Stimulated activated CD4-positive, alpha-beta T cell treated with anti-CD3 and anti-CD28 coated beads, Interleukin-15, amount 100 ng/mL, for 48 hours (primary cell): ENCODE data around the gene MYCL.
"Not testable (repeated sequence)": the region's sequence is repeated elsewhere in the genome, so short reads cannot be mapped to it uniquely, and the experiment has no call there.

ENCODE experiments used
- DNase-seq, 2 donors: peaks; one replicate each; pipeline ENCODE4 v3.0.0-alpha.2; 2020; ENCODE audit warnings: low read depth in 2 of 2

MYCL gene

DNA sequence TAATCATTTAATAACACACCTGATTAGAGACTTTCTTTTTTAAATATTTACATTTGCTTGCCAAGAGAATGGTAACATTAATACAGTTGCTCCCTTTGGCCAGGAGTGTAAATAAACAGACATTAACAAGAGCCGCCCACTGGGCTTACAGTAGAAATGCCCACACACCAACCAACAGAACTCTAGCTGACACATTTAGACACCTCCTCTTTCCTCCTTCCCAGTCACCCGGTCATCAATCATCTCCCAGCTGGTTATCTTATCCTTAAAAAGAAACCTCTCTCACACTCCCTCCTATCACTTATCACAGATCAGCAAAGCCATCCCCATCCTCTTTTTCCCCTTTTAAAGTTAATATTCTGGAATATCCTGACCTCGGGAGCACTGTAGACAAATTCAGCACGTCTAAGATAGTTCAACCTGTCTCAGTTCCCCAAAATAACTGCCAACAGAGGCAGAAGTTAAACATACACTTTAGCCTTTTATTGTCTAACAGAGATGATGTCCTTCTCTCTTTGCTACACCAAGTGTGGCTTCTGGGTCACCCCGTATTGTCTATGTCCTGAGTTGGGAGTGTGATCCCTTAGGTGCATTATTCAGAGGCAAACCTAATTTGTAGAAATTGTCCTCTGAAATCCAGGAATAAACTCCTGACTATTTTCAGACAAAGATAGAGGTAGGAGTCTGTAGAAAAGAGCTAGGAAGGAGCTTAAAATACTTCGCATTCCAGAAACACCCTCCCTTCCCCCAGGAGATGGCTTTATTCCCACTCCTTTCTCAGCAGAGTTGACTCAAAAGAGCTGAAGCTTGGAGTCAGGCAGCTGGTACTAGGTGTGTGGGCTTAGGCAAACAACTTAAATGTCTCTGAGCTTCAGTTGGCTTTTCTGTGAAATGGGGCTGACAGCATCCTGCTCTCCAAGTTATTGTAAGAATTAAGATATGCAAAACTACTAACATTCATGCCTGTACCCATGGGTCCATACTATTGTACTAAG lies 8.8 kb downstream of the MYCL start:
- DNase-seq, result no peak

DNA sequence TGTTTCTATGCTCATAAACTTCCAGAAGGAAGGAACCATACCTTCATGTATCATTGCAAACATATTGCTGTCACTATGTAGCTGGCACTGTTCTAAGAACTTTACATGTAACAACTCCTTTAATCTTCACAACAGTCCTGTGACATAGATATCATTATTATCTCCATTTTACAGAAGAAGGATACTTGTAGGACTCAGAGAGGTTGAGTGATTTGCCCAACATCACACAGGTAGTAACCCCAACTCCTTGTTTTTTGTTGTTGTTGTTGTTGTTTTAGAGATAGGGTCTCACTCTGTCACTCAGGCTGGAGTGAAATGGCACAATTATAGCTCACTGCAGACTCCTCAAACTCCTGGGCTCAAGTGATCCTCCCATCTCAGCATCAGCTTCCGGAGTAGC lies 10.8 kb downstream of the MYCL start:
- DNase-seq, result no peak

DNA sequence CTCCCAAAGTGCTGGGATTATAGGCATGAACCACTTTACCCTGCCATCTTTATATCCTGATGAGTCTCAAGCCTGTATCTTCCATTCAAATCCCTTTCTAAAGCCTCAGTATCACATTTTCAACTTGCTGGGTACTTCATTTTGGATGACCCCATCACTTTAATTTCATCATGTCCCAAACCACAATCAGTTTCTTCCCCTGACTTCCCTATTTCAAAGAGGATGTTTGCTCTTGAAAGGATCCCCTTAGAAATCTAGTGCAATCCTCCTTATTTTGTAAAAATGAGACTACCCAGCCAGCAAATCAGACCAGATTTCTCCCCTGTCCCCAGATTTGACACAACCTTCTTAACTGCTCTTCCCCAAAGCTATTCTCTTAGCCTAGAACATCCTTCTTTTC lies 11.4 kb downstream of the MYCL start:
- no peak for DNase-seq

DNA sequence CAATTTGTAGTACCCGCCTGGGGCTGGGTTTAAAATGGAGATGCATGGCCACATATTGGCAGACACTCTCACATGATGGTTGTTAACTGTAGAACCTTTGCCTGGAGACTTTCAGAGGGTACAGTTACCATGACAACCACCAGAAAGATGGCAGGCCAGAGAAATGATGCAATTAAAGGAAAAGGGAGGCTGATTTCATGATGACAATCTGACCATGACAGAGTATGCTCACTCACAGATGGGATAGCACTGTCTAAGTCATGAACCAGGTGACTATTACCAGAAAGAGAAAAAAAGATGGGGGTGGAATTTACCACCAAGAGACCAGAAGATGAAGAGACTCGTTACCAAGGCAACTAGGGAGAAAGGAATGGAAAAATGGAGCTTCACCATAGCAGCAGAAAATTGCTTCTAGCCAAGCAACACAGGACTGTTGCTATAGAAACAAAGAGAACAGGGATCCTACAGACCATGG lies 14.9 kb downstream of the MYCL start:
- DNase-seq, result no peak

DNA sequence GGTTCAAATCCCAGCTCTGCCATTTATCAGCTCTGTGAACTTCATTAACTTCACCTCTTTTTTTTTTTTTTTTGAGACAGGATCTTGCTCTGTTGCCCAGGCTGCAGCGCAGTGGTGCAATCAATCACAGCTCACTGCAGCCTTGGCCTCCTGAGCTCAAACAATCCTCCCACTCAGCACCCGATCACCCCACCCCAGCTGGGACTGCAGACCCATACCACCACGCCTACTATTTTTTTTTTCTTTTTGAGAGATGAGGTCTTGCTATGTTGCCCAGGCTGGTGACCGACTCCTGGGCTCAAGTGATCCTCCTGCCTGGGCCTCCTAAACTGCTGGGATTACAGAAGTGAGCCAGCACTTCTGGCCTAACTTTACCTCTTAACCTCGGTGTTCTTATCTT lies 16.2 kb downstream of the MYCL start:
- DNase-seq, result no peak

DNA sequence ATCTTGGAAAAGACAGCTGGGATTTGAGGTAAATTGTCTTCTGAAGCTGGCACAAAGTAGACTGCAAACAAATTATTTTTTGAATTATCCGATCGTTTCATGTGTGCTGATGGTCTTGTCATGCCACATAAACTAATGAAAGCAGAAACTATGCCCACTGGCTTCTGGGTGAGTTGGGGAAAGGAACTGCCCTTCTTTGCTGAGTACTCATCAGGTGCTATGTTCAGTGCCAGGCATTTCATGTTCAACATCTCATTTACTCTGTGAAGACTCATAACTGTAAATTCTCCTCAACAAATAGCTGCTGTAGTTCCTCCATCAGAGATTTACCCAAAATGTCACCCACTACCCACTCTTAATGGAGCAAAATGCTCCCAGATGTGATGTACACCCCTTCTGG lies 19.6 kb downstream of the MYCL start:
- DNase-seq, result no peak

DNA sequence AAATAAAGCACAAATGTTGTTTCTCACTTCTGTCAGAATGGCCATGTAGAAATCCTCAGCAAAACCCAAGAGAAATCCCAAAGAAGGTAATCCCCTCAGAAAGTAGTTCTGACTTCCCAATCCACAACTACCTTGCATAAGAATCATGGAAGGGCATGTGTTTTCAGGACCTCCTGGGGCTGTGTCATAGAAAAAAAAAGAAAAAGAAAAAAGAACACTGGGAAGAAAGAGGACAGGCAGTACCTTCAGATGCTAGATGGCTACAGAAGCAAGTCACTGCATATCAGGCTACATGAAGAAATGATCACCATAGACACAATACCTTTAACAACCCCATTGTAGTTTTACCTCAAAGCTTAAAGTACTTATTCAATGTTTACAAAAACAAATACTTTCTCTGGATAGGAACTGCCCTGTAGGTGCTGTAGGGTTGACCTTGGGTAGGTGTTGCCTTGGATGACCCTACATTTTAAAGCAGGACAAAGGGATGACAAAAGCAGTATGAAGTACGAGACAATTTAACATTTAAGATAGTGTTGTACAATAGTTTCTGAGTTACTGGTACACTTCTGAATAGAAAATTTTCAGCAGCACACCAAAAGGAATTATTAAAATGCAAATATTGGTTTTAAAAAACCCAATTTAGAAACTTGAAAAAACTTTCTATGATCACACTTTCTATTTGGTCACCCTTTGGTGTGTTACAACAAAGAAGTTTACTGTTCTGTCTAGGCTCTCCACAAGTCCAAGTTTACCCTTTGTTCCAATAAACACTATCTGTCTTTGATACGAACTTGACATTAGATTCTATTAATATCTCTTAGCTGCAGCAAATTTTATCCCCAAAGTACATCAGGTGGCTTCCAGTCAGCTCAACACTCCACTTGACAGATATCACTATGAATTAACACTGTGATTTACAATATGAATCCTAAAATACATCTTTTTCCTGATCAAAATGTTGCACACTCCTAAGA lies 23.4 kb downstream of the MYCL start:
- no peak for DNase-seq

DNA sequence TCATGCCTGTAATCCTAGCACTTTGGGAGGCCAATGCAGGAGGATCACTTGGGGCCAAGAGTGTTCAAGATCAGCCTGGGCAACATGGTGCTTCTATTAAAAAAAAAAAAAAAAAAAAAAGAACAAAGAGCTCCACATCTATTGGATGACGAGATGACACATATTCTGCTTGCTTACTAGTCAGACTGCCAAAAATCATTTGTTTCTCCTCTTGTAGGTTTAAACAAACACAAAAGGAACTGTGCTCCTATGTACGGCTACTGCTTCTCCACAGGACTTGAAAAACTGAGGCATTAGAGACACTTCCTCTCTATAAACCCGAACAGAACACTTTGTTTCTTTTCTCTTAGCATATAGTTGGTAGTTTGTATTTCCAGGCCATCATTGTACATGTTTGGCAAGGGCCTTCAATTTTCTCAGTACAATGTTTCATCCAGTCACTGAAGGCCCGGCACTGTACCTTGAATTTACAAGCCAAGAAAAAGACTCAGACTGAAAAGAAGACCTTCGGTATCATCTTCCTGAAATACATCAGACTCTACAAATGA lies 24.4 kb downstream of the MYCL start:
- no peak for DNase-seq

DNA sequence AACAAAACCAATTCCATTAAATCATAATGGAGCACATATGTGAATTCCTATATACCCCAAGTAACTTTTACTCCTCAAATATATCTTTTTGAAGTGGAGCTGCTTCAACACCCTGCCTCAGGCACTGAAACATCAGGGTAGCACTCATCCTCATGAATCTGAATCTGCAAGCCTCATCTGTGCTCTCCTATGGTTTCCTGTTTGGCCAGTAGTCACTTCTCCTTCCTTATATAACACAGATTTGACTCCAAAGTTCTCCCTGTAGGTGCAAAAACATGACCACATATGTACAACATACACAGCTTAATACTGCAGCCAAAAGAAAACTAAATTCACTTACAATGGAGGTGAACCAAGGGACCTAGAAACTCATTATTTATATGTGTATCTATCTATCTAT lies 25.6 kb downstream of the MYCL start:
- no peak for DNase-seq

DNA sequence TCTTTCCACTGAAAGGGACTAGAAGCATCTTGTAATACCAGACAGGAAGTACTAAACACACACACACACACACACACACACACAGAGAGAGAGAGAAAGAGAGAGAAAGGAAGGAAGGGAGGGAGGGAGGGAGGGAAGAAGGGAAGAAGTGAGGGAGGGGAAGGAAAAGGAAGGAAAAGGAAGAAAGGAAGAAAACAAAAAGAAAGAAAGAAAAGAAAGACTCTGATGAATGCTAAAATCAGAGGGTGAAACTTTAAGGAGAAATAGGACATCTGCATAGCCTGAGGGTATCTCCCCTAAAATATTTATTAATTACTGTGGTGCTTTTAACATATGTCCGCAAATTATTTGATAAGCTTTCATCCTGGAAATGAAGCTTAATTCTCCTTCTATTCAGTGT lies 29.0 kb downstream of the MYCL start:
- DNase-seq, result no peak

DNA sequence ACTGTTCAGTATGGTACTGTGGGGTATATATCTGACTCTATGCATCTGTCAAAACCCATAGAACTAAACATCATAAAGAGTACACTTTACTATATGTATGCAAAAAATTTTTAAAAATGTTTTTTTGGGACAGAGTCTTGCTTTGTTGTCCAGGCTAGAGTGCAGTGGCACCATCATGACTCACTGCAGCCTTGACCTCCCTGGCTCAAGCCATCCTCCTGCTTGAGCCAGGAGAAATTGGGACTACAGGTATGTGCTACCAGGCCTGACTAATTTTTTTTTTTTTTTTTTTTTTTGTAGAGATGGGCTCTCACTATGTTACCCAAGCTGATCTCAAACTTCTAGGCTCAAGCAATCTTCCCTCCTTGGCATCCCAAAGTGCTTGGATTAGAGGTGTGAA lies 29.9 kb downstream of the MYCL start:
- DNase-seq, result no peak

DNA sequence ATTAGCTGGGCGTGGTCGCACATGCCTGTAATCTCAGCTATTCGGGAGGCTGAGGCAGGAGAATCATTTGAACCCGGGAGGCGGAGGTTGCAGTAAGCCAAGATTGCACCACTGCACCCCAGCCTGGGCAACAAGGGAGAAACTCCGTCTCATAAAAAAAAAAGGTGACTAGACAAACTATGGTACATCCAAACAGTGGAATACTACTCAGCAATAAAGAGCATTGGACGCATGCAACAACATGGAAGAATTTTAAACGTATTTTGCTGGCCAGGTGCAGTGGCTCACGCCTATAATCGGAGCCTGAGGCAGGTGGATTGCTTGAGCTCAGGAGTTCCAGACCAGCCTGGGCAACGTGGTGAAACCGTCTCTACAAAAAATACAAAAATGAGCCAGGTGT lies 30.7 kb downstream of the MYCL start:
- not testable (repeated sequence) for DNase-seq

DNA sequence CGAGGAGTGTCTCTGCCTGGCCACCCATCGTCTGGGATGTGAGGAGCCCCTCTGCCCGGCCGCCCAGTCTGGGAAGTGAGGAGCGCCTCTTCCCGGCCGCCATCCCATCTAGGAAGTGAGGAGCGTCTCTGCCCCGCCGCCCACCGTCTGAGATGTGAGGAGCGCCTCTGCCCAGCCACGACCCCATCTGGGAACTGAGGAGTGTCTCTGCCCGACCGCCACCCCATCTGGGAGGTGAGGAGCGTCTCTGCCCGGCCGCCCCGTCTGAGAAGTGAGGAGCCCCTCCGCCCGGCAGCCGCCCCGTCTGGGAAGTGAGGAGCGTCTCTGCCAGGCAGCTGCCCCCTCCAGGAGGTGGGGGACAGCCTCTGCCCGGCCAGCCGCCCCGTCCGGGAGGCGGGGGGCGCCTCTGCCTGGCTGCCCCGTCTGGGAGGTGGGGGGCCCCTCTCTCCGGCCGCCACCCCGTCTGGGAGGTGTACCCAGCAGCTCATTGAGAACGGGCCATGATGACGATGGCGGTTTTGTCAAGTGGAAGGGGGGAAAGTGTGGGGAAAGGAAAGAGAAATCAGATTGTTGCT lies 32.1 kb downstream of the MYCL start:
- DNase-seq, result not testable (repeated sequence)

DNA sequence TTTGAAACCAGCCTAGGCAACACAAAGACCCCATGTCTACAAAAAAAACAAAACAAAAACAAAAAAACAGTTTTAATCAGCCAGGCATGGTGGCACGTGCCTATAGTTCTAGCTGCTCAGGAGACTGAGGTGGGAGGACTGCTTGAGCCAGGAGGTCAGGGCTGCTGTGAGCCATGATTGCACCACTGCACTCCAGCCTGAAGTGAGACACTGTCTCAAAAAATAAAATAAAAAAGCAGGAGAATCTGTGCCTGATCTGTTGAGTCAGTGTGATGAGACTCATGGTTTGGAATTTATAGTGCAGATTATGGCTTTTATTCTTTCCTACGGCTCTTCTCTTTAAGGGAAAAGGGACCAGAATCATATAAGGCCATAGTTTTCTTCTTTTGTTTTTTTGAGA lies 35.0 kb downstream of the MYCL start:
- no peak for DNase-seq

DNA sequence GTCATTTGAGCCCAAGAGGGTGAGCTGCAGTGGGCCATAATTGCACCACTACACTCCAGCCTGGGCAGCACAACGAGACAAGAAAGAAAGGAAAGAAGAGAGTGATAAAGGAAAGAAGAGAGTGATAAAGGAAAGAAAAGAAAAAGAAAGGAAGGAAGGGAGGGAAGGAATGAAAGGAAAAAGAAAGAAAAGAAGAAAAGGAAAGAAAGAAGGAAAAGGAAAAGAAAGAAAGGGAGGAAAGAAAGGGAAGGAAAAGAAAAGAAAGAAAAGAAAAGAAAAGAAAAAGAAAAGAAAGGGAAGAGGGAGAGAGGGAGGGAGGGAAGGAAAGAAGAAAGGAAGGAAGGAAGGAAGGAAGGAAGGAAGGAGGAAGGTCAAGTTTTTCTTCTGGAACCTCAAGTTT lies 36.0 kb downstream of the MYCL start:
- no peak for DNase-seq

DNA sequence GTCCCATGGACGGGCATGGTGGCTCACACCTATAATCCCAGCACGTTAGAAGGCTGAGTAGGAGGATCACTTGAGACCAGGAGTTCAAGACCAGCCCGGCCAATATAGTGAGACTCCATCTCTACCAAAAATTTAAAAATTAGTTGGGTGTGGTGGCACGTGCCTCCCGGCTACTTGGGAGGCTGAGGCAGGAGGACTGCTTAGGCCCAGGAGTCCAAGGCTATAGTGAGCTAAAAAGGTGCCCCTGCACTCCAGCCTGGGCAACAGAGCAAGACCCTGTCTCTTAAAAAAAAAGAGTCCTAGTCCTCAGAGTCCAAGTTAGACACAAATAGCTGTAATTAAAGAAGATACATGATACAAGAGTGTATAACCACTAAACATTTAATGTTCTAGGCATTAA lies 38.5 kb downstream of the MYCL start:
- no peak for DNase-seq

DNA sequence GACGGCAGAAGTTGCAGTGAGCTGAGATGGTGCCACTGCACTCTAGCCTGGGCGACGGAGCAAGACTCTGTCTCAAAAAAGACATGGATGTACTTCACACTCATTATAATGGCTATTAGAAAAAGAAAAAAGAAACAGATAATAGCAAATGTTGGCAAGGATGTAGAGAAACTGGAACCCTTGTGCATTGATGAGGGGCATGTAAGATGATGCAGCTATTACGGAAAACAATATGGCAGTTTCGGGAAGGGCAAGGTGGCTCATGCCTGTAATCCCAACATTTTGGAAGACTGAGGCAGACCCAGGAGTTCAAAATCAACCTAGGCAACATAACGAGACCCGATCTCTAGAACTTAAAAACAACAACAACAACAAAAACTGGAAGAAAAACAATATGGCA lies 40.7 kb downstream of the MYCL start:
- no peak for DNase-seq

DNA sequence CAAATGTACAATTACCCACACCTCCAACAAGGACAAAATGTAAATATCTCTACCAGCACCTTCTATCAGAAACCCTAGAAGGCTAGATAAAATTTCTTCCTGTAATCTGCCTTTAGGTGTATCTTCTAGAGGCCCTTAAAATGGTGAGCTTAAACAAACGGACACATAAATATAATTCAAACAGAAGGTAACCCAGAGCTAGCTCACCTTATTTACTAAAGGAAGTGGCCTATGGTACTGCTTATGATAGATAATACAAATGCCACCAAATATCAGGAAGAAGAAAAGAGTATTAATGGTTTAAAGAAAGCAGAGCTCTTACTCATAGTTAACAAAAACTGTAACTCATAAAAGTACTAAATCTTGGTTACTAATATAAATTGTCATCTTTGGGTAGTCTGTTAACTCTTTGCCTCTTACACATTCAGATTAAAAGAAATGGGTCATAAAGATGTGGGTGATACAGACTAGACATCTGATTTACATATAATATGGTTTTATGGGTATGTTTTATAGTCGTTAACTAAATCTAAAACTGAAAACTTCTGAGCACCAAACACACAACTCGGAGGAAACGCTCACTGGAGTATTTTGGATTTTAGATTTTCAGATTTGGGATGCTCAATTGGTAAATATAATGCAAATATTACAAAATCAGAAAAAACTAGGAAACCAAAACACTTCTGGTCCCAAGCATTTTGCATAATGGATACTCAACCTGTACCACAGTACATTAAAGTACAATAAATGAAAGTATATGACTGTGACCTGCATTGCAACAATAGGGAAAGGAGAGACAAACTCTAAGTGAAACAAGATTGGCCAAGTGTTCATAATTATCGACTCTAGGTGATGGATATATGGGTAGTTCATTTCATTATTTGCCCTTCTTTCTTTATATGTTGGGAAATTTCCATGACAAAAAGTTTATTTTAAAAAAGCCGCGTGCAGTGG lies 41.6 kb downstream of the MYCL start:
- no peak for DNase-seq

DNA sequence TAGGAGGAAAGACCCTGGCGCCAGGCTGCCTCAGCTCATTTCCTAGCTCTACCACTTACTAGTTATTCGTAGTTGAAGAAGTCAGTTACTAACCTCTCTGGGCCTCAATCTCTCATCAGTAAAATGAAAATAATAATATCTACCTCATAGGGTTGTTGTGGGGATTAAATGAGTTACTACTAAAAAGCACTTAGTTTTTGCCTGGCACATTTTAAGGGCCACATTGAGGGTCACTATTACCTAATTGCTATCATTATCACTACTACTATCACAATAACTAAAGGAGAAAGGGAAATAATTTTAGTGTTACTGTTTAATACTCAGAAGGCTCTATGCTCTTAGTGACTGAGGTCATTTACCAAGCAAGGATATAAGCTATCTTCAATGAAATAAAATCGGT lies 43.4 kb downstream of the MYCL start:
- no peak for DNase-seq

DNA sequence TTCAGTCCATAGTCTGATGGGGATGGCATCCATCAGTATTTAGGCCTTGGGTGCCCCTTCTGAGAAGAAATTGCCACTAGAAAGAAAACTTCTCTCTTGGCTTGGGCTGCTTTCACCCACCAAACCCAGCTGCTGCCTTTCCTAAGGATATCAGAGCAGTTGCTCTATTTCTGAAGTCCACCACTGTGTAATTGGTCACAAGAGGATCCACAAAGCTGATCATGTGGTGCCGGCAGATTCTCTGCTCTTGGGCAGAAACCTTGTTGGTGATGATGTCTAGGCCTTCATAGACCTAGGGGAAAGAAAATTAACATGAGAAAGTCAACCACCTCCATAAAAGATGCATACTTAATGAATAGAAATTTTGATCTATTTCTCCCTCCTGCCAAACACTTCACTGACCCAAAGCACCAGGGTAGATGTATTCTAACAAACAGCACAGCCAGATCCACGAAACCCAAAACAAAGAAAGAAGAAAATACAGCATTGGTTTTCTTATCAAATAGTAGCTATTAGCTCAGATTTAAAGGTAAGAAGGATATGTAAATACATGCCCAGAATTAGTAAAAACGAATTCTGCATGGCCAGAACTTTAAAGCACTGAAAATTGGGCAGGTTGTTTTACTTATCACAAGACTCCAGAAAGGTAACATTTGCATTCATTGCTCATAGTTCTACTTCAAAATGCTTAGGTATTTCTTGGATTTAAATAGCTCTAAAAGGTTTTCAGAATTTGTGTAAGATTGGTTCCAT lies 44.4 kb downstream of the MYCL start:
- DNase-seq, result no peak
